Nephron (organoid): Measurements from ENCODE around the gene WDR76.

ENCODE experiments used
- H3K27ac Mint-ChIP-seq, 3 experiments: 2 replicates each; pipeline ENCODE4 v1.8.0; 2020; ENCODE audit warnings: mixed read lengths in 3 of 3, mild to moderate bottlenecking in 2 of 3, moderate library complexity in 1 of 3
- H3K27me3 Mint-ChIP-seq: 2 replicates; pipeline ENCODE4 v1.8.0; 2021; ENCODE audit warnings: low read depth, mild to moderate bottlenecking, moderate library complexity, mixed read lengths
- H3K36me3 Mint-ChIP-seq: 2 replicates; pipeline ENCODE4 v1.8.0; 2020; ENCODE audit warnings: low read depth, mixed read lengths
- H3K4me1 Mint-ChIP-seq: 2 replicates; pipeline ENCODE4 v1.8.0; 2020; ENCODE audit warnings: mixed read lengths
- H3K4me3 Mint-ChIP-seq, 3 experiments: 2 replicates each; pipeline ENCODE4 v1.8.0; 2020; ENCODE audit warnings: mild to moderate bottlenecking in 3 of 3, mixed read lengths in 3 of 3, moderate library complexity in 2 of 3
- H3K9me3 Mint-ChIP-seq: 2 replicates; pipeline ENCODE4 v1.8.0; 2020; ENCODE audit warnings: mixed read lengths
- TF ChIP-seq, protein P1 (sequence below), 3 experiments: fragments of 200-600 bp; sonication (generic); IDR thresholded peaks; one replicate each; pipeline ENCODE4 v1.5.0; 2021; ENCODE audit warnings: antibody characterized with exemption in 3 of 3; ENCODE audit not compliant: unreplicated experiment in 3 of 3

The WDR76 gene

DNA sequence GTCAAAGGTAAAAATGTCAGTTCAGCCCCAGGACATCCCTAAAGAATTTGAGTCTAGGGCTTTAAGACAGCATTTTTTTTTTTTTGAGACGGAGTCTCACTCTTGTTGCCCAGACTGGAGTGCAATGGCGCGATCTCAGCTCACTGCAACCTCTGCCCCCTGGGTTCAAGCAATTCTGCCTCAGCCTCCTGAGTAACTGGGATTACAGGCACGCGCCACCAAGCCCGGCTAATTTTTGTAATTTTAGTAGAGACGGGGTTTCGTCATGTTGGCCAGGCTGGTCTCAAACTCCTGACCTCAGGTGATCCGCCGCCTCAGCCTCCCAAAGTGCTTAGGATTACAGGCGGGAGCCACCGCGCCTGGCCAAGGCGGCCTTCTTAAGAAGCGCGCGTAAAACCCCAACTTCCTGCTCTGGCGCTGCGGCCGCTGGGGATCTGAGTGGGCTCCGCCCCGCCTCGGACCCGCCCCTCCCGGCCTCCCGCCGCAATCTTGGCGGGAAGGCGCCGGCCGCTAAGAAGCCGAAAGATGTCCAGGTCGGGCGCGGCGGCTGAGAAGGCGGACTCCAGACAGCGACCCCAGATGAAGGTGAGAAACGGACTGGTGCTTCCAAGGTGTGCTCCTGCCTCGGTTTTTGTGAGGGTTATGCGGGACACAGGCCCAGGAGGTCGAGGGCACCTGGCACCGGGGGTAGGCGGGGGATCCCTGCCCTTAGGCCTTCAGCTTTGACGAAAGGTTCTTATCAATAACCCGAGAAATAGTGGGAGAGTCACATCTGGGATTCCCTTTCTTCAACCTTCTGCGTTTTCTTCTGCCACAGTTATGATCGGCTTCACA is at the start of gene WDR76:
Gene WDR76 (plus strand): TSS at position 495 of the 834 bp plus-strand sequence. CDS start 31 bp downstream, at position 526.
- peak within 1 kb of the TSS; percentile 79 to 87 (median 84) for H3K4me3 Mint-ChIP-seq
- peaks cover 22% of the 10 kb centered on the region for H3K4me1 Mint-ChIP-seq
- peaks cover 3% of the 10 kb centered on the region for H3K9me3 Mint-ChIP-seq
- peaks cover 11% of the 10 kb centered on the region for H3K36me3 Mint-ChIP-seq
- peak within 1 kb of the TSS; percentile 36 to 67 (median 57) for H3K27ac Mint-ChIP-seq
- TF ChIP-seq, protein P1, sequence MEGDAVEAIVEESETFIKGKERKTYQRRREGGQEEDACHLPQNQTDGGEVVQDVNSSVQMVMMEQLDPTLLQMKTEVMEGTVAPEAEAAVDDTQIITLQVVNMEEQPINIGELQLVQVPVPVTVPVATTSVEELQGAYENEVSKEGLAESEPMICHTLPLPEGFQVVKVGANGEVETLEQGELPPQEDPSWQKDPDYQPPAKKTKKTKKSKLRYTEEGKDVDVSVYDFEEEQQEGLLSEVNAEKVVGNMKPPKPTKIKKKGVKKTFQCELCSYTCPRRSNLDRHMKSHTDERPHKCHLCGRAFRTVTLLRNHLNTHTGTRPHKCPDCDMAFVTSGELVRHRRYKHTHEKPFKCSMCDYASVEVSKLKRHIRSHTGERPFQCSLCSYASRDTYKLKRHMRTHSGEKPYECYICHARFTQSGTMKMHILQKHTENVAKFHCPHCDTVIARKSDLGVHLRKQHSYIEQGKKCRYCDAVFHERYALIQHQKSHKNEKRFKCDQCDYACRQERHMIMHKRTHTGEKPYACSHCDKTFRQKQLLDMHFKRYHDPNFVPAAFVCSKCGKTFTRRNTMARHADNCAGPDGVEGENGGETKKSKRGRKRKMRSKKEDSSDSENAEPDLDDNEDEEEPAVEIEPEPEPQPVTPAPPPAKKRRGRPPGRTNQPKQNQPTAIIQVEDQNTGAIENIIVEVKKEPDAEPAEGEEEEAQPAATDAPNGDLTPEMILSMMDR (IDR thresholded peaks at IDR 0.05; ENCODE audit: unreplicated experiment in 3 of 3) = no peak
- no peaks in the 10 kb centered on the region for H3K27me3 Mint-ChIP-seq

DNA sequence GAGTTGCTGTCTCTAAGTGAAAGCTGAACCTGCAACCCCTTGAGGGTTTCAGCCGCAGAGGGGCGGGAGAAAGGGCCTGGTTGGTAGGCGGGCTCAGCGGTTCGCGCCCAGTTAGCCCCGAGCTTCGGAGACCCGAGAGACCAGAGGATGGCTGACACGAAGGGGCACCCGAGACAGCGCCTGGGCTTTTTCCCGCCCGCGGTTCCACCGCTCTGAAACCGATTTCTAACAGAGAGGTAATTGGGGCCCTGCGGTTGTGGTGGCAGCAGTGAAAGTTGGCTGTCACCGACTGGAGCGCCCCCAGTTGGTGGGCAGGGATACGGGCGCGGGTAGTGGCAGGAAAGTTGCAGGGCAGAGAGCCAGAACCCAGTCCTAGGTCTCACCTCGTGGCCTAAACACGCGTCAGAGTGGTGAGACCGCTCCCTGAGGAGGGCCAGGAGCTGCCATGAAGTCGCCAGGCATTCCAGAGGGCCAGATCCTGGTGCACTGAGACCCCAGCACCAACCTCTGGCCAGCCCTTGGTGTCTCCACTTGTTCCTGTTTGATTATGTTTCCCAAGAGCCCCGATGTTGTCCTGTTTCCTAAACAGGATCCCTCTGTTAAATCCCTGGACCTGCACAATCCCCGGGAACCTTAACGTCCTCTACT is 49.4 kb upstream of the WDR76 start:
- Mint-ChIP-seq H3K9me3 (peaks cover 3% of the 10 kb centered on the region), H3K27me3 (peaks cover 5% of the 10 kb centered on the region), H3K27ac (peak overlapping the region in 2 of 3 experiments; percentile 29 to 51), H3K36me3 (peaks cover 7% of the 10 kb centered on the region), H3K4me1 (peaks cover 4% of the 10 kb centered on the region), H3K4me3 (peak overlapping the region; percentile 85 to 90 (median 89))
- TF ChIP-seq, protein P1 (IDR thresholded peaks at IDR 0.05; ENCODE audit: unreplicated experiment in 3 of 3) = peak; percentile 45 to 54 (median 48)

GRCh38 chr15:43779016-43779415 is 47.8 kb upstream of the WDR76 start:
- Mint-ChIP-seq H3K27me3 (peaks cover 7% of the 10 kb centered on the region), H3K36me3 (no peaks in the 10 kb centered on the region), H3K4me1 (peaks cover 4% of the 10 kb centered on the region), H3K27ac (no peak overlapping the region), H3K4me3 (peak overlapping the region in 2 of 3 experiments; percentile 6 to 42), H3K9me3 (peaks cover 3% of the 10 kb centered on the region)
- TF ChIP-seq, protein P1 (IDR thresholded peaks at IDR 0.05; ENCODE audit: unreplicated experiment in 3 of 3) = no peak

- Mint-ChIP-seq H3K27ac (peak overlapping the region in 1 of 3 experiments; percentile 2), H3K4me3 (no peak overlapping the region), H3K4me1 (peaks cover 12% of the 10 kb centered on the region), H3K9me3 (no peaks in the 10 kb centered on the region), H3K27me3 (peaks cover 4% of the 10 kb centered on the region), H3K36me3 (peaks cover 15% of the 10 kb centered on the region)
- TF ChIP-seq, protein P1 (IDR thresholded peaks at IDR 0.05; ENCODE audit: unreplicated experiment in 3 of 3) = no peak
These were observed 37.4 kb upstream of the WDR76 start for GRCh38 chr15:43789409-43789808.

GRCh38 chr15:43791993-43792760 is 34.6 kb upstream of the WDR76 start, which contains the start of gene SERF2:
TSS of gene SERF2 (plus strand) at chr15:43792320. CDS start at chr15:43792377, 57 bp downstream.
- H3K4me1 Mint-ChIP-seq = peaks cover 39% of the 10 kb centered on the region
- peak within 1 kb of the TSS; percentile 96 to 98 (median 97) for H3K27ac Mint-ChIP-seq
- peaks cover 40% of the 10 kb centered on the region for H3K36me3 Mint-ChIP-seq
- no peaks in the 10 kb centered on the region for H3K27me3 Mint-ChIP-seq
- TF ChIP-seq, protein P1 (IDR thresholded peaks at IDR 0.05; ENCODE audit: unreplicated experiment in 3 of 3) = no peak
- H3K4me3 Mint-ChIP-seq = peak within 1 kb of the TSS; percentile 96 to 99 (median 99)
- no peaks in the 10 kb centered on the region for H3K9me3 Mint-ChIP-seq
